ENCODE data around the gene POLR3A. TPM values are rescaled to one million over a fixed set of nuclear protein-coding genes. Genes with fewer than 3 reads are reported as not detected.

The POLR3A gene
- total and polyA plus RNA-seq, 2 donors (not counting 1 experiment from before 2014, with no cell fraction given) = 11.6 to 16.8 TPM

GRCh38 chr10:77932016-77932715, 97.1 kb downstream of the POLR3A start:
- TF ChIP-seq CTCF (conservative IDR thresholded peaks at IDR 0.05 in 1 of 2, IDR thresholded peaks at IDR 0.05 in 1 of 2; ENCODE audit: low read depth in 1 of 2, low read length in 2 of 2) (no peak), EZH2 (IDR thresholded peaks at IDR 0.05; ENCODE audit: low read length, missing control alignments) (no peak)
- Histone ChIP-seq H3K27ac (ENCODE audit: insufficient read depth, low read length) (no peak overlapping the region), H3K27me3 (ENCODE audit: control insufficient read depth, insufficient read depth, low read length) (peaks cover 10% of the 10 kb centered on the region), H2AFZ (ENCODE audit: low read length) (no peak overlapping the region), H3K9ac (ENCODE audit: insufficient read depth, low read length) (no peak overlapping the region), H3K9me3 (ENCODE audit: control insufficient read depth, insufficient read depth, low read depth, low read length) (no peaks in the 10 kb centered on the region), H3K4me1 (ENCODE audit: control insufficient read depth, extremely low read depth, insufficient read depth, low read length) (no peaks in the 10 kb centered on the region), H3K36me3 (ENCODE audit: control insufficient read depth, insufficient read depth, low read length) (no peaks in the 10 kb centered on the region), H3K4me3 (replicated peaks in 1 of 4; ENCODE audit: control extremely low read depth in 1 of 4, insufficient read depth in 1 of 4, low read depth in 3 of 4, low read length in 4 of 4) (no peak overlapping the region), H3K4me2 (ENCODE audit: extremely low read depth, insufficient read depth, low read length) (no peak overlapping the region), H3K79me2 (ENCODE audit: control insufficient read depth, insufficient read depth, low read length) (no peaks in the 10 kb centered on the region), H4K20me1 (ENCODE audit: control insufficient read depth, extremely low read depth, insufficient read depth, low read length) (no peaks in the 10 kb centered on the region)
- DNase-seq (ENCODE audit: low read depth in 2 of 2) = no peak

- peaks cover 8% of the 10 kb centered on the region for H3K4me1 ChIP-seq (ENCODE audit: control insufficient read depth, extremely low read depth, insufficient read depth, low read length)
- peak overlapping the region; percentile 30 to 89 (median 61) for H3K4me3 ChIP-seq (replicated peaks in 1 of 4; ENCODE audit: control extremely low read depth in 1 of 4, insufficient read depth in 1 of 4, low read depth in 3 of 4, low read length in 4 of 4)
- H3K4me2 ChIP-seq (ENCODE audit: extremely low read depth, insufficient read depth, low read length) = peak overlapping the region; percentile 54
- H3K79me2 ChIP-seq (ENCODE audit: control insufficient read depth, insufficient read depth, low read length) = peaks cover 35% of the 10 kb centered on the region
- no peak overlapping the region for H2AFZ ChIP-seq (ENCODE audit: low read length)
- H3K9ac ChIP-seq (ENCODE audit: insufficient read depth, low read length) = no peak overlapping the region
- no peaks in the 10 kb centered on the region for H3K9me3 ChIP-seq (ENCODE audit: control insufficient read depth, insufficient read depth, low read depth, low read length)
- H3K27ac ChIP-seq (ENCODE audit: insufficient read depth, low read length) = no peak overlapping the region
- no peaks in the 10 kb centered on the region for H4K20me1 ChIP-seq (ENCODE audit: control insufficient read depth, extremely low read depth, insufficient read depth, low read length)
- peaks cover 10% of the 10 kb centered on the region for H3K27me3 ChIP-seq (ENCODE audit: control insufficient read depth, insufficient read depth, low read length)
- H3K36me3 ChIP-seq (ENCODE audit: control insufficient read depth, insufficient read depth, low read length) = no peaks in the 10 kb centered on the region
- no peak for TF ChIP-seq CTCF (conservative IDR thresholded peaks at IDR 0.05 in 1 of 2, IDR thresholded peaks at IDR 0.05 in 1 of 2; ENCODE audit: low read depth in 1 of 2, low read length in 2 of 2)
- TF ChIP-seq EZH2 (IDR thresholded peaks at IDR 0.05; ENCODE audit: low read length, missing control alignments) = peak; percentile 69
- peak; percentile 22 to 27 for DNase-seq (ENCODE audit: low read depth in 2 of 2)
Measured at GRCh38 chr10:77927402-77928246, 101.7 kb downstream of the POLR3A start.

Data from fibroblast of lung (primary cell).